ENCODE data around the gene EPN1. TPM values are rescaled to one million over a fixed set of nuclear protein-coding genes. Genes with fewer than 3 reads are reported as not detected.

Gene EPN1
- 111 TPM for polyA plus RNA-seq (2013, experiment 1 of 2)
- polyA plus RNA-seq (2013, experiment 2 of 2), result 108 TPM

DNA sequence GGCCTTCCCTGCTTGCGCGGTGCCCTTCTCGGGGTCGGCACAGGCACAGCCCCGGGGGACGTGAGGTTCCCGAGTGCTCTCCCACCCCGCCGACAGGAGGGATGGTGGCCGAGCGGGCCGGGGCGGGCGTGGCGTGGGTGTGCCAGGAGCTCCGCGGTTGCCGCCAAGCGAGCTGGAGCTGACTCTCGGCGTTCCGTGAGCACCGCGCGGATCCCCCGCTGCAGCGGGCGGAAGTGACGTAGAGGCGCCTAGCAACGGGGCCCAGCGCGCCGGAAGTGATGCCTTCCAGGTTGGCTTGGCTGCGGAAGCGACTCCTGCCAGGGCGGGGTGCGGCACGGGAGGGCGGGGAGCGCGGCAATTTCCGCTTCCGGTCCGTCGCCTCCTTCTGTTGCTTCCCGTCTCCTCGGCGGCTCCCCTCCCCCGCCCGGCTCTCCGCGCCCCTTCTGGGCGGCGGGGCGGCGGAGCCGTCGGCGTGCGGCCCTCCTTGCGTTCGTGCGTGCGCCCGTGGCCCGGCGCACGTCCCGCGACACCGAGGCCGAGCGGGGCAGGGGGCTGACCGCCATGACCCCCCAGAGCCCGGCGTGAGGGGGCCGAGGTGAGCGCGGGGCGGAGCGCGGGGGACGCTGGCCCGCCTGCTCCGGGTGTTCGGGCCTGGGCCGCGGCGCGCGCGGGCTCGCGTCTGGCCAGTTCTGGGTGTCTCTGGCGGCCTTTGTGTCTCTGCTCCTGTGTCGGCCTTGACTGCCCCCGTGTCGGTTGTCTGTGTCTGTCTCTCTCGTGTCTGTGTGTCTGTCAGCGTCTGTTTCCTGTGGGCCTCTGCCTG lies at the start of gene EPN1:
TSS of gene EPN1 (plus strand) at position 386 of the 820 bp plus-strand sequence. CDS start 3,402 bp downstream, outside the sequence.
- no peaks in the 10 kb centered on the region for H3K27me3 ChIP-seq (ENCODE audit: control insufficient read depth in 1 of 2, insufficient read depth in 1 of 2, low read length in 2 of 2)
- peak within 1 kb of the TSS; percentile 65 for H2AFZ ChIP-seq (ENCODE audit: low read depth, low read length)
- peak within 1 kb of the TSS; percentile 24 for H2BK120ac ChIP-seq (ENCODE audit: low read depth, low read length)
- peak within 1 kb of the TSS; percentile 97 for H3K9ac ChIP-seq (ENCODE audit: low read length)
- peaks cover 52% of the 10 kb centered on the region for H3K4me1 ChIP-seq (ENCODE audit: control insufficient read depth, insufficient read depth, low read depth, low read length)
- no peaks in the 10 kb centered on the region for H3K9me3 ChIP-seq (ENCODE audit: control insufficient read depth, low read length)
- no peak within 1 kb of the TSS for H2AK5ac ChIP-seq (ENCODE audit: low read length, severe bottlenecking)
- under 1% methylated on average over 90 of the region's 101 CpGs for WGBS
- peak within 1 kb of the TSS; percentile 53 for H3K27ac ChIP-seq (ENCODE audit: low read length, poor library complexity, severe bottlenecking)
- H4K91ac ChIP-seq (ENCODE audit: low read length), result peak within 1 kb of the TSS; percentile 91
- peak within 1 kb of the TSS; percentile 80 to 83 for H3K4ac ChIP-seq (ENCODE audit: low read depth in 1 of 2, low read length in 2 of 2)
- peaks cover 54 to 55% of the 10 kb centered on the region in 2 experiments for H3K36me3 ChIP-seq (ENCODE audit: control insufficient read depth in 1 of 2, insufficient read depth in 2 of 2, low read depth in 1 of 2, low read length in 2 of 2)
- peak within 1 kb of the TSS in 1 of 2 experiments; percentile 78 for H3K23ac ChIP-seq (ENCODE audit: low read length in 2 of 2)
- peak within 1 kb of the TSS; percentile 94 for H4K8ac ChIP-seq (ENCODE audit: low read length)
- H3K4me2 ChIP-seq (ENCODE audit: low read length, poor library complexity, severe bottlenecking), result peak within 1 kb of the TSS; percentile 95
- peaks cover 2% of the 10 kb centered on the region for H3K79me1 ChIP-seq (replicated peaks; ENCODE audit: low read length, poor library complexity, severe bottlenecking)
- peak within 1 kb of the TSS in 1 of 2 experiments; percentile 68 for H3K14ac ChIP-seq (ENCODE audit: low read length in 2 of 2)
- no peak within 1 kb of the TSS for H2BK5ac ChIP-seq (ENCODE audit: low read depth, low read length, poor library complexity, severe bottlenecking)
- peak within 1 kb of the TSS; percentile 94 to 96 for H3K4me3 ChIP-seq (ENCODE audit: insufficient read depth in 1 of 2, low read depth in 1 of 2, low read length in 2 of 2)
- peak within 1 kb of the TSS in 1 of 2 experiments; percentile 15 for H2BK12ac ChIP-seq (ENCODE audit: low read length in 2 of 2)
- DNase-seq, result peak; percentile 97
- peak within 1 kb of the TSS; percentile 84 to 87 for H3K18ac ChIP-seq (ENCODE audit: low read depth in 1 of 2, low read length in 2 of 2)
- peak within 1 kb of the TSS; percentile 50 for H2BK15ac ChIP-seq (ENCODE audit: low read depth, poor library complexity, severe bottlenecking)

- Histone ChIP-seq H2BK120ac (ENCODE audit: low read depth, low read length) (no peak overlapping the region), H3K4ac (ENCODE audit: low read depth in 1 of 2, low read length in 2 of 2) (no peak overlapping the region), H3K27ac (ENCODE audit: low read length, poor library complexity, severe bottlenecking) (no peak overlapping the region), H3K18ac (ENCODE audit: low read depth in 1 of 2, low read length in 2 of 2) (no peak overlapping the region), H3K14ac (ENCODE audit: low read length in 2 of 2) (no peak overlapping the region), H3K27me3 (ENCODE audit: control insufficient read depth in 1 of 2, insufficient read depth in 1 of 2, low read length in 2 of 2) (no peaks in the 10 kb centered on the region), H3K4me3 (ENCODE audit: insufficient read depth in 1 of 2, low read depth in 1 of 2, low read length in 2 of 2) (no peak overlapping the region), H2BK12ac (ENCODE audit: low read length in 2 of 2) (no peak overlapping the region), H3K9me3 (ENCODE audit: control insufficient read depth, low read length) (no peaks in the 10 kb centered on the region), H3K36me3 (ENCODE audit: control insufficient read depth in 1 of 2, insufficient read depth in 2 of 2, low read depth in 1 of 2, low read length in 2 of 2) (peaks cover under 1 to 15% of the 10 kb centered on the region in 2 experiments), H3K23ac (ENCODE audit: low read length in 2 of 2) (no peak overlapping the region), H4K8ac (ENCODE audit: low read length) (no peak overlapping the region), H2AK5ac (ENCODE audit: low read length, severe bottlenecking) (no peak overlapping the region), H2AFZ (ENCODE audit: low read depth, low read length) (no peak overlapping the region), H3K9ac (ENCODE audit: low read length) (no peak overlapping the region), H2BK15ac (ENCODE audit: low read depth, poor library complexity, severe bottlenecking) (no peak overlapping the region), H3K4me1 (ENCODE audit: control insufficient read depth, insufficient read depth, low read depth, low read length) (peaks cover 7% of the 10 kb centered on the region), H3K4me2 (ENCODE audit: low read length, poor library complexity, severe bottlenecking) (no peak overlapping the region), H3K79me1 (replicated peaks; ENCODE audit: low read length, poor library complexity, severe bottlenecking) (peaks cover 13% of the 10 kb centered on the region), H2BK5ac (ENCODE audit: low read depth, low read length, poor library complexity, severe bottlenecking) (no peak overlapping the region), H4K91ac (ENCODE audit: low read length) (no peak overlapping the region)
- WGBS, result 91% methylated on average over 11 of the region's 11 CpGs
- DNase-seq, result no peak
Measured at GRCh38 chr19:55626350-55626749, 48.7 kb upstream of the EPN1 start.

GRCh38 chr19:55632463-55632834 lies 42.6 kb upstream of the EPN1 start:
- Histone ChIP-seq H2AFZ (ENCODE audit: low read depth, low read length) (peak overlapping the region; percentile 72), H3K4me1 (ENCODE audit: control insufficient read depth, insufficient read depth, low read depth, low read length) (peaks cover 24% of the 10 kb centered on the region), H3K4me3 (ENCODE audit: insufficient read depth in 1 of 2, low read depth in 1 of 2, low read length in 2 of 2) (no peak overlapping the region), H2BK5ac (ENCODE audit: low read depth, low read length, poor library complexity, severe bottlenecking) (no peak overlapping the region), H3K18ac (ENCODE audit: low read depth in 1 of 2, low read length in 2 of 2) (no peak overlapping the region), H3K9me3 (ENCODE audit: control insufficient read depth, low read length) (no peaks in the 10 kb centered on the region), H3K4ac (ENCODE audit: low read depth in 1 of 2, low read length in 2 of 2) (peak overlapping the region in 1 of 2 experiments; percentile 57), H4K91ac (ENCODE audit: low read length) (peak overlapping the region; percentile 52), H3K36me3 (ENCODE audit: control insufficient read depth in 1 of 2, insufficient read depth in 2 of 2, low read depth in 1 of 2, low read length in 2 of 2) (no peaks in the 10 kb centered on the region), H2BK12ac (ENCODE audit: low read length in 2 of 2) (no peak overlapping the region), H2AK5ac (ENCODE audit: low read length, severe bottlenecking) (no peak overlapping the region), H3K14ac (ENCODE audit: low read length in 2 of 2) (no peak overlapping the region), H2BK120ac (ENCODE audit: low read depth, low read length) (no peak overlapping the region), H4K8ac (ENCODE audit: low read length) (peak overlapping the region; percentile 97), H3K27me3 (ENCODE audit: control insufficient read depth in 1 of 2, insufficient read depth in 1 of 2, low read length in 2 of 2) (no peaks in the 10 kb centered on the region), H3K9ac (ENCODE audit: low read length) (peak overlapping the region; percentile 61), H3K27ac (ENCODE audit: low read length, poor library complexity, severe bottlenecking) (no peak overlapping the region), H3K79me1 (replicated peaks; ENCODE audit: low read length, poor library complexity, severe bottlenecking) (peaks cover 9% of the 10 kb centered on the region), H3K4me2 (ENCODE audit: low read length, poor library complexity, severe bottlenecking) (no peak overlapping the region), H3K23ac (ENCODE audit: low read length in 2 of 2) (no peak overlapping the region), H2BK15ac (ENCODE audit: low read depth, poor library complexity, severe bottlenecking) (no peak overlapping the region)
- 100% methylated on average over 1 of the region's 3 CpGs for WGBS
- DNase-seq, result peak; percentile 94

DNA sequence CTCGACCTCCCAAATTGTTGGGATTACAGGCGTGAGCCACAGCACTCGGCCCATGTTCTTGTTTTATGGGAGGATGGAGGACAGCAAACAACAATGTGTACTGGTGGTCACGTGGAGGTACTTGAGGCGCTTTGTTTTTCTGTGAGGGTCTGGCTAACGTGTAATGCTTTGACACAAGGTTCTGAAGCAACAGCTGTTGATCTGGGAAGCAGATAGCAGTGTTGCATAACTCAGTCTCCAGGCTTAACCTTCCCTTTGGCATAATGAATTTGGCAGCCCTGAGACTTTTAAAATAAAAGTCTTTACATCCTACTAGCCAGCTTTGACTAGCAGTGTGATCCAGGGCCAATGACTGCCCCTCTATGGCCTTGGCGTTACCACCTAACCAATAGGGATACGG lies 41.2 kb upstream of the EPN1 start:
- 80% methylated on average over 8 of the region's 8 CpGs for WGBS
- no peak overlapping the region for H2BK15ac ChIP-seq (ENCODE audit: low read depth, poor library complexity, severe bottlenecking)

More for the DNA sequence above, 41.2 kb upstream of the EPN1 start:
- Histone ChIP-seq H3K9me3 (ENCODE audit: control insufficient read depth, low read length) (no peaks in the 10 kb centered on the region), H3K27me3 (ENCODE audit: control insufficient read depth in 1 of 2, insufficient read depth in 1 of 2, low read length in 2 of 2) (no peaks in the 10 kb centered on the region), H2AK5ac (ENCODE audit: low read length, severe bottlenecking) (peak overlapping the region; percentile 84), H4K91ac (ENCODE audit: low read length) (peak overlapping the region; percentile 46), H3K14ac (ENCODE audit: low read length in 2 of 2) (no peak overlapping the region), H3K4me3 (ENCODE audit: insufficient read depth in 1 of 2, low read depth in 1 of 2, low read length in 2 of 2) (peak overlapping the region in 1 of 2 experiments; percentile 94), H3K9ac (ENCODE audit: low read length) (peak overlapping the region; percentile 99), H4K8ac (ENCODE audit: low read length) (peak overlapping the region; percentile 89), H3K36me3 (ENCODE audit: control insufficient read depth in 1 of 2, insufficient read depth in 2 of 2, low read depth in 1 of 2, low read length in 2 of 2) (peaks cover 4 to 7% of the 10 kb centered on the region in 2 experiments), H3K4ac (ENCODE audit: low read depth in 1 of 2, low read length in 2 of 2) (no peak overlapping the region), H3K18ac (ENCODE audit: low read depth in 1 of 2, low read length in 2 of 2) (no peak overlapping the region), H3K4me1 (ENCODE audit: control insufficient read depth, insufficient read depth, low read depth, low read length) (peaks cover 26% of the 10 kb centered on the region), H2BK120ac (ENCODE audit: low read depth, low read length) (no peak overlapping the region), H2BK12ac (ENCODE audit: low read length in 2 of 2) (no peak overlapping the region), H2AFZ (ENCODE audit: low read depth, low read length) (no peak overlapping the region), H3K79me1 (replicated peaks; ENCODE audit: low read length, poor library complexity, severe bottlenecking) (peaks cover 13% of the 10 kb centered on the region), H2BK5ac (ENCODE audit: low read depth, low read length, poor library complexity, severe bottlenecking) (no peak overlapping the region), H3K23ac (ENCODE audit: low read length in 2 of 2) (no peak overlapping the region), H3K4me2 (ENCODE audit: low read length, poor library complexity, severe bottlenecking) (no peak overlapping the region), H3K27ac (ENCODE audit: low read length, poor library complexity, severe bottlenecking) (no peak overlapping the region)
- DNase-seq, result no peak

Measured in mesenchymal stem cell (in vitro differentiated cells and primary cell).